ENCODE data around the gene EYA4. TPM values are rescaled to one million over a fixed set of nuclear protein-coding genes. Genes with fewer than 3 reads are reported as not detected.

Gene EYA4
- total RNA-seq, 1 experiment from 2014 or later, result 10.0 TPM

DNA sequence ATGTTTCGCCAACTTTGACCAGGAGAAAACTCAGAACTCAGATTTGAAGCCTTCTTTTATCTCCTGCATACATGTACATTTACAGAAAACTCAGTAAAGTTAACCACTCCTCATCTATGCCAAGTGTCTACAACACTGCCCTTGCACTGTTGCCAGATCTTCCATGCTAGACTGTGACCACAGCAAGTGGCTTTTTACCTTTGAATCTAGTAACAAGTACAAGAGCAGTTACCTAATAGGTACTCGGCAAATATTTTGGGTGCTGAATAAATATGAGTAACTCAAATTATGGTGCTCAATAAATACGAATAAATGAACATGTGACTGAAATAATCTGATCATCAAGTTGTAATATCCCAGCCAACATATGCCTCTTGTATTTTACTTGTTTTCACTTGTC is 184.9 kb downstream of the EYA4 start:
- Histone ChIP-seq H3K4me2 (ENCODE audit: low read length) (no peak overlapping the region), H3K36me3 (ENCODE audit: low read depth, low read length) (no peaks in the 10 kb centered on the region), H3K79me2 (ENCODE audit: low read length) (no peaks in the 10 kb centered on the region), H3K27ac (ENCODE audit: low read length) (no peak overlapping the region), H3K9ac (ENCODE audit: low read length) (no peak overlapping the region), H3K4me3 (ENCODE audit: low read length) (no peak overlapping the region), H3F3A (ENCODE audit: low read length, unreplicated experiment) (no peaks in the 10 kb centered on the region), H3K27me3 (ENCODE audit: low read length) (no peaks in the 10 kb centered on the region), H2AFZ (ENCODE audit: low read length) (no peak overlapping the region), H3K9me2 (replicated peaks; ENCODE audit: low read length) (no peaks in the 10 kb centered on the region), H4K20me1 (ENCODE audit: low read length) (no peaks in the 10 kb centered on the region), H3K4me1 (ENCODE audit: insufficient read depth, low read length) (no peaks in the 10 kb centered on the region), H3K9me3 (ENCODE audit: low read length) (no peaks in the 10 kb centered on the region)
- ATAC-seq (no peak), DNase-seq (no peak)
- intact Hi-C loops (cut with micrococcal nuclease), result no loop called here
- no peak for TF ChIP-seq EZH2phosphoT487 (IDR thresholded peaks at IDR 0.05; ENCODE audit: borderline replicate concordance, low read length)
- no peak for TF ChIP-seq EZH2 (IDR thresholded peaks at IDR 0.05; ENCODE audit: low read length, unreplicated experiment)
- TF ChIP-seq, protein P1, sequence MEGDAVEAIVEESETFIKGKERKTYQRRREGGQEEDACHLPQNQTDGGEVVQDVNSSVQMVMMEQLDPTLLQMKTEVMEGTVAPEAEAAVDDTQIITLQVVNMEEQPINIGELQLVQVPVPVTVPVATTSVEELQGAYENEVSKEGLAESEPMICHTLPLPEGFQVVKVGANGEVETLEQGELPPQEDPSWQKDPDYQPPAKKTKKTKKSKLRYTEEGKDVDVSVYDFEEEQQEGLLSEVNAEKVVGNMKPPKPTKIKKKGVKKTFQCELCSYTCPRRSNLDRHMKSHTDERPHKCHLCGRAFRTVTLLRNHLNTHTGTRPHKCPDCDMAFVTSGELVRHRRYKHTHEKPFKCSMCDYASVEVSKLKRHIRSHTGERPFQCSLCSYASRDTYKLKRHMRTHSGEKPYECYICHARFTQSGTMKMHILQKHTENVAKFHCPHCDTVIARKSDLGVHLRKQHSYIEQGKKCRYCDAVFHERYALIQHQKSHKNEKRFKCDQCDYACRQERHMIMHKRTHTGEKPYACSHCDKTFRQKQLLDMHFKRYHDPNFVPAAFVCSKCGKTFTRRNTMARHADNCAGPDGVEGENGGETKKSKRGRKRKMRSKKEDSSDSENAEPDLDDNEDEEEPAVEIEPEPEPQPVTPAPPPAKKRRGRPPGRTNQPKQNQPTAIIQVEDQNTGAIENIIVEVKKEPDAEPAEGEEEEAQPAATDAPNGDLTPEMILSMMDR (conservative IDR thresholded peaks at IDR 0.05; ENCODE audit: low read depth, low read length), result no peak
- CTCF ChIA-PET, result no interaction called here
- POLR2A ChIA-PET (ENCODE audit: unreplicated experiment), result no interaction called here
- BruUV-seq (replicated peaks), result no TSS peak

DNA sequence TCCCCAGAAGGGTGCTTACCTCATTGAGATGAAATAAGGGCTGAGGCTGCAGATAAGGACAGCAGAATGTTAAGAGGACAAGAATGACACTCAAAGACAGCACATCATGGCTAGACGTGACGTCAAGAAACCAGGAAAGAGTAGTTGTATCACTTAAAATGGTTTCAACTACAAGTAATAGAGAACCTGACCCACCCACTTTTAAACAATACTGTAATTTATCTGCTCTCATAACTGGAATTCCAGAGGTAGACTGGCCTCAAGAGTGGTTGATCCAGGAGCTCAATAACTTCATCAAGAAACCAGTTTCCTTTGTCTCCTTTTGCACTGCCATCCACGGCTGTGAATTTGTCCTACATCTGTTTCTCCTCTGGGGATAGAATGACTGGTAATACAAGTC is 187.1 kb downstream of the EYA4 start:
- Histone ChIP-seq H3K9me3 (ENCODE audit: low read length) (no peaks in the 10 kb centered on the region), H3K4me3 (ENCODE audit: low read length) (no peak overlapping the region), H4K20me1 (ENCODE audit: low read length) (no peaks in the 10 kb centered on the region), H2AFZ (ENCODE audit: low read length) (no peak overlapping the region), H3K4me2 (ENCODE audit: low read length) (no peak overlapping the region), H3K27ac (ENCODE audit: low read length) (no peak overlapping the region), H3K9ac (ENCODE audit: low read length) (no peak overlapping the region), H3K36me3 (ENCODE audit: low read depth, low read length) (no peaks in the 10 kb centered on the region), H3K79me2 (ENCODE audit: low read length) (no peaks in the 10 kb centered on the region), H3F3A (ENCODE audit: low read length, unreplicated experiment) (no peaks in the 10 kb centered on the region), H3K27me3 (ENCODE audit: low read length) (no peaks in the 10 kb centered on the region), H3K4me1 (ENCODE audit: insufficient read depth, low read length) (no peaks in the 10 kb centered on the region), H3K9me2 (replicated peaks; ENCODE audit: low read length) (no peaks in the 10 kb centered on the region)
- ChIA-PET POLR2A (ENCODE audit: unreplicated experiment) (no interaction called here), CTCF (no interaction called here)
- no TSS peak for BruUV-seq (replicated peaks)
- ATAC-seq, result no peak
- intact Hi-C loops (cut with micrococcal nuclease), result no loop called here
- no peak for DNase-seq
- TF ChIP-seq EZH2 (IDR thresholded peaks at IDR 0.05; ENCODE audit: low read length, unreplicated experiment) (no peak), EZH2phosphoT487 (IDR thresholded peaks at IDR 0.05; ENCODE audit: borderline replicate concordance, low read length) (no peak)
- TF ChIP-seq, protein P1 (conservative IDR thresholded peaks at IDR 0.05; ENCODE audit: low read depth, low read length), result no peak

DNA sequence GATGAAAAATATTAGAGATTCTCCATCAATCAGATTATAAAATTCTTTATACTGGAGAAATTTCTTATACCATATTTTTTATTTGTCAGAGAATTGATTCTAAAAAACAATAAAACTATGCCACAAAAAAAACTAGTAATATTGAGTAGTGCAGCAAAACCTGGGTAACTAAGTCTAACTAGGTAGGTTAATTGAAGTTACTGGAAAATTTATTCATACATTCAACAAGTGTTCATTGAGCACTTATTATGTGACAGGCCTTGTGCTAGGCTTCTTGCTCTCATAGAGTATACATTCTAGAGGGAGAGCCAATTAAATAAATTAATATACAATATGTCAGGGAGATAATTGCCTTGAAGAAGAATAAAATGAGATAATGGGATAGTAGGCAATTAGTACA is 189.4 kb downstream of the EYA4 start:
- no peak overlapping the region for H3K4me3 ChIP-seq (ENCODE audit: low read length)
- H3K79me2 ChIP-seq (ENCODE audit: low read length), result no peaks in the 10 kb centered on the region
- no peaks in the 10 kb centered on the region for H4K20me1 ChIP-seq (ENCODE audit: low read length)
- intact Hi-C loops (cut with micrococcal nuclease), result no loop called here
- no peaks in the 10 kb centered on the region for H3K9me2 ChIP-seq (replicated peaks; ENCODE audit: low read length)
- TF ChIP-seq EZH2 (IDR thresholded peaks at IDR 0.05; ENCODE audit: low read length, unreplicated experiment) (no peak), EZH2phosphoT487 (IDR thresholded peaks at IDR 0.05; ENCODE audit: borderline replicate concordance, low read length) (no peak)
- TF ChIP-seq, protein P1 (conservative IDR thresholded peaks at IDR 0.05; ENCODE audit: low read depth, low read length), result no peak
- H3K4me1 ChIP-seq (ENCODE audit: insufficient read depth, low read length), result no peaks in the 10 kb centered on the region
- no peaks in the 10 kb centered on the region for H3K9me3 ChIP-seq (ENCODE audit: low read length)
- H3K27me3 ChIP-seq (ENCODE audit: low read length), result no peaks in the 10 kb centered on the region
- no peak overlapping the region for H2AFZ ChIP-seq (ENCODE audit: low read length)
- BruUV-seq (replicated peaks), result no TSS peak
- no peak overlapping the region for H3K4me2 ChIP-seq (ENCODE audit: low read length)
- POLR2A ChIA-PET (ENCODE audit: unreplicated experiment), result no interaction called here
- H3K36me3 ChIP-seq (ENCODE audit: low read depth, low read length), result no peaks in the 10 kb centered on the region
- no peaks in the 10 kb centered on the region for H3F3A ChIP-seq (ENCODE audit: low read length, unreplicated experiment)
- ATAC-seq (no peak), DNase-seq (no peak)
- no peak overlapping the region for H3K9ac ChIP-seq (ENCODE audit: low read length)
- CTCF ChIA-PET, result no interaction called here
- no peak overlapping the region for H3K27ac ChIP-seq (ENCODE audit: low read length)

All from PC-3 (cell line).